Measurements from ENCODE around the gene TPI1. TPM values are rescaled to one million over a fixed set of nuclear protein-coding genes. Genes with fewer than 3 reads are reported as not detected.

Gene TPI1
- total and polyA plus RNA-seq, 2 donors (not counting 3 experiments of a cell fraction or from before 2014, with no cell fraction given): 643 to 1,816 TPM

DNA sequence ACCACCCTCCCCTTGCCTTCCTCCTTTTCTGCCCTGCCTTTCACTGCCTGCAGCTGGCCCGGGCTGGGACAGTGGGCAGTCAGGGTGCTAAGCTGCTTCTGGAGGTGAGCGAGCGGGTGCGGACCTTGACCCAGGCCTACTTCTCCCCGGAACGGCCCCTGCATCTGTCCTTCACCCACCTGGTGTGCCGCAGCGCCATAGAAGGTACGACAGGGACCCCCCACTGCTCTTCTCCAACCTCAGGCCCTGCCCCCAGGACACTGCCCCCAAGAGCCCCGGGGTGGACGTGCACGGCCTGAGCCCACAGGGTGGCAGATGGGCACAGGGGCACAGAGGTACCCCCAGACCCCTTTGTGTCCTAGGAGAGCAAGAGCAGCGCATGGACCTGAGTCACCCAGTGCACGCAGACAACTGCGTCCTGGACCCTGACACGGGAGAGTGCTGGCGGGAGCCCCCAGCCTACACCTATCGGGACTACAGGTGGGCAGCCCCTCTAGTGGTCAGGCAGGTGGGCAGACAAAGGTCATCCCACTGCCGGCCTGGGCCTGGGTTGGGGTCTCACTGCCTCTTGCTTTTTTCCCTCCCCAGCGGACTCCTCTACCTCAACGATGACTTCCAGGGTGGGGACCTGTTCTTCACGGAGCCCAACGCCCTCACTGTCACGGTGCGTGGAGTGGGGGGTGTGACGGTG, 29.8 kb upstream of the TPI1 start:
- DNase-seq (ENCODE audit: low read depth, low spot score) (no peak), FAIRE-seq (no peak)
- POLR2A ChIA-PET: no interaction called here
- Histone ChIP-seq H4K20me1 (replicated peaks; ENCODE audit: control insufficient read depth, extremely low read depth, insufficient read depth, low read length) (no peaks in the 10 kb centered on the region), H3K4me3 (replicated peaks in 1 of 3; ENCODE audit: insufficient read depth in 1 of 3, low read depth in 1 of 3, low read length in 3 of 3) (no peak overlapping the region), H3K9ac (replicated peaks; ENCODE audit: extremely low read depth, insufficient read depth, low read length) (no peak overlapping the region), H3K36me3 (ENCODE audit: control insufficient read depth in 2 of 2, extremely low read depth in 1 of 2, insufficient read depth in 2 of 2, low read length in 2 of 2) (peaks cover 5 to 57% of the 10 kb centered on the region in 2 experiments), H3K27me3 (ENCODE audit: control insufficient read depth in 2 of 2, insufficient read depth in 2 of 2, low read length in 2 of 2) (no peaks in the 10 kb centered on the region), H3K9me3 (replicated peaks; ENCODE audit: control insufficient read depth, insufficient read depth, low read length) (no peaks in the 10 kb centered on the region), H3K4me2 (ENCODE audit: insufficient read depth, low read length) (no peak overlapping the region), H2AFZ (ENCODE audit: low read depth, low read length) (no peak overlapping the region), H3K27ac (ENCODE audit: insufficient read depth, low read depth, low read length) (no peak overlapping the region), H3K4me1 (ENCODE audit: control insufficient read depth, extremely low read depth, insufficient read depth, low read length) (no peaks in the 10 kb centered on the region), H3K9me1 (replicated peaks; ENCODE audit: control insufficient read depth, extremely low read depth, insufficient read depth, low read length) (no peaks in the 10 kb centered on the region), H3K79me2 (ENCODE audit: control insufficient read depth, insufficient read depth, low read length) (no peaks in the 10 kb centered on the region)
- CTCF ChIA-PET: interaction anchor here (1.0 kb wide), 1 partner anchor 100 kb away, joined by 3 read pairs; no protein-coding TSS in a partner anchor
- dilution Hi-C loops (cut with MboI; ENCODE audit: extremely low pct_ligation_motif_present, low sequenced_read_pairs): no loop called here
- TF ChIP-seq JUN (IDR thresholded peaks at IDR 0.05; ENCODE audit: borderline replicate concordance, insufficient read depth, insufficient read length, low read depth) (no peak), POLR2A (IDR thresholded peaks at IDR 0.05; ENCODE audit: low read depth, low read length) (no peak), GATA2 (IDR thresholded peaks at IDR 0.05; ENCODE audit: insufficient read depth, insufficient read length, low read depth, low read length) (no peak), EZH2 (IDR thresholded peaks at IDR 0.05; ENCODE audit: borderline replicate concordance, low read depth, low read length, severe bottlenecking) (no peak), FOS (IDR thresholded peaks at IDR 0.05; ENCODE audit: borderline replicate concordance, insufficient read depth, low read length) (no peak), MYC (IDR thresholded peaks at IDR 0.05; ENCODE audit: low read depth, low read length) (no peak), POLR2AphosphoS5 (IDR thresholded peaks at IDR 0.05; ENCODE audit: insufficient read depth, low read depth, low read length) (no peak)
- TF ChIP-seq, protein P1, sequence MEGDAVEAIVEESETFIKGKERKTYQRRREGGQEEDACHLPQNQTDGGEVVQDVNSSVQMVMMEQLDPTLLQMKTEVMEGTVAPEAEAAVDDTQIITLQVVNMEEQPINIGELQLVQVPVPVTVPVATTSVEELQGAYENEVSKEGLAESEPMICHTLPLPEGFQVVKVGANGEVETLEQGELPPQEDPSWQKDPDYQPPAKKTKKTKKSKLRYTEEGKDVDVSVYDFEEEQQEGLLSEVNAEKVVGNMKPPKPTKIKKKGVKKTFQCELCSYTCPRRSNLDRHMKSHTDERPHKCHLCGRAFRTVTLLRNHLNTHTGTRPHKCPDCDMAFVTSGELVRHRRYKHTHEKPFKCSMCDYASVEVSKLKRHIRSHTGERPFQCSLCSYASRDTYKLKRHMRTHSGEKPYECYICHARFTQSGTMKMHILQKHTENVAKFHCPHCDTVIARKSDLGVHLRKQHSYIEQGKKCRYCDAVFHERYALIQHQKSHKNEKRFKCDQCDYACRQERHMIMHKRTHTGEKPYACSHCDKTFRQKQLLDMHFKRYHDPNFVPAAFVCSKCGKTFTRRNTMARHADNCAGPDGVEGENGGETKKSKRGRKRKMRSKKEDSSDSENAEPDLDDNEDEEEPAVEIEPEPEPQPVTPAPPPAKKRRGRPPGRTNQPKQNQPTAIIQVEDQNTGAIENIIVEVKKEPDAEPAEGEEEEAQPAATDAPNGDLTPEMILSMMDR (IDR thresholded peaks at IDR 0.05; ENCODE audit: extremely low read depth in 1 of 2, insufficient read depth in 1 of 2, low read depth in 1 of 2, low read length in 2 of 2): no peak
- TF ChIP-seq, protein P2, sequence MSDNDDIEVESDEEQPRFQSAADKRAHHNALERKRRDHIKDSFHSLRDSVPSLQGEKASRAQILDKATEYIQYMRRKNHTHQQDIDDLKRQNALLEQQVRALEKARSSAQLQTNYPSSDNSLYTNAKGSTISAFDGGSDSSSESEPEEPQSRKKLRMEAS (IDR thresholded peaks at IDR 0.05; ENCODE audit: insufficient read depth, insufficient read length): no peak
- BruUV-seq (replicated peaks): no TSS peak
- intact Hi-C loops (cut with micrococcal nuclease): no loop called here
